Vagina (tissue), 2 donors: ENCODE results near the gene NPHS2. TPM values are rescaled to one million over a fixed set of nuclear protein-coding genes. Genes with fewer than 3 reads are reported as not detected.

Experiments
- DNase-seq, 2 donors: peaks; one replicate each; pipeline ENCODE4 v3.0.0-alpha.2; 2017; ENCODE audit errors: extremely low spot score in 2 of 2
- H3K27ac ChIP-seq: fragments of 200-600 bp; sonication (generic); one replicate; pipeline ENCODE4 v1.5.1; 2019
- H3K27me3 ChIP-seq: fragments of 200-600 bp; sonication (generic); one replicate; pipeline ENCODE4 v1.5.1; 2019
- H3K36me3 ChIP-seq, 2 donors: fragments of 200-600 bp; sonication (generic); one replicate each; pipeline ENCODE4 v1.5.1; 2017 to 2019
- H3K4me1 ChIP-seq: fragments of 200-600 bp; sonication (generic); one replicate; pipeline ENCODE4 v1.5.1; 2019
- H3K4me3 ChIP-seq, 2 donors: fragments of 200-600 bp; sonication (generic); 1 replicate in 1 of 2; 2 replicates in 1 of 2; pipeline ENCODE4 v1.5.1; 2016 to 2019
- H3K9me3 ChIP-seq: fragments of 200-600 bp; sonication (generic); one replicate; pipeline ENCODE4 v1.5.1; 2019
- CTCF ChIP-seq, 3 experiments: fragments of 450-650 bp in 2 of 3; fragments of 200-600 bp in 1 of 3; sonication (generic) in 1 of 3; IDR thresholded peaks; one replicate each; pipeline ENCODE4 v1.5.1; 2017 to 2019; ENCODE audit warnings: antibody characterized with exemption in 3 of 3, mild to moderate bottlenecking in 2 of 3, moderate library complexity in 2 of 3
- POLR2A ChIP-seq, 2 donors: fragments of 450-650 bp; IDR thresholded peaks; one replicate each; pipeline ENCODE4 v1.6.1; 2017; ENCODE audit warnings: antibody characterized with exemption in 2 of 2, mild to moderate bottlenecking in 2 of 2, moderate library complexity in 2 of 2
- POLR2AphosphoS5 ChIP-seq, 2 donors: sonication (generic); formaldehyde crosslinking; IDR thresholded peaks; one replicate each; pipeline ENCODE4 v1.9.0; 2017; ENCODE audit warnings: antibody characterized with exemption in 2 of 2, mild to moderate bottlenecking in 2 of 2, low read depth in 1 of 2; ENCODE audit not compliant: insufficient read depth in 1 of 2
- intact Hi-C: fragments of 100-400 bp; cut with DNase I; formaldehyde crosslinking; loops from one replicate; pipeline ENCODE4 v1.15.1; 2023
- total RNA-seq: library from RNA; depleted of rRNA; stranded (reverse); fragments of >200 nt; gene quantifications from one replicate; pipeline ENCODE4 v1.2.3, GENCODE V29; 2016

Gene NPHS2
- total RNA-seq, 1 donor from 2014 or later, result not detected

- H3K4me1 ChIP-seq, result peaks cover 6% of the 10 kb centered on the region
- H3K4me3 ChIP-seq, result no peak within 1 kb of the TSS
- intact Hi-C loops, result no loop called here
- H3K27me3 ChIP-seq, result no peaks in the 10 kb centered on the region
- H3K36me3 ChIP-seq, result no peaks in the 10 kb centered on the region
- TF ChIP-seq POLR2AphosphoS5 (IDR thresholded peaks at IDR 0.05; ENCODE audit: insufficient read depth in 1 of 2, low read depth in 1 of 2) (no peak), CTCF (IDR thresholded peaks at IDR 0.05) (no peak), POLR2A (IDR thresholded peaks at IDR 0.05) (no peak)
- no peak within 1 kb of the TSS for H3K27ac ChIP-seq
- H3K9me3 ChIP-seq, result no peaks in the 10 kb centered on the region
- no peak for DNase-seq
Measured at GRCh38 chr1:179591592-179592580, 16.1 kb upstream of the NPHS2 start, which contains the start of gene TDRD5. Gene TDRD5, plus strand, starts transcription at chr1:179591832. Its CDS starts 784 bp downstream, at chr1:179592616.

- TF ChIP-seq POLR2A (IDR thresholded peaks at IDR 0.05) (no peak), POLR2AphosphoS5 (IDR thresholded peaks at IDR 0.05; ENCODE audit: insufficient read depth in 1 of 2, low read depth in 1 of 2) (no peak), CTCF (IDR thresholded peaks at IDR 0.05) (no peak)
- Histone ChIP-seq H3K36me3 (no peaks in the 10 kb centered on the region), H3K27me3 (no peaks in the 10 kb centered on the region), H3K4me1 (peaks cover 10% of the 10 kb centered on the region), H3K27ac (no peak overlapping the region), H3K9me3 (no peaks in the 10 kb centered on the region), H3K4me3 (no peak overlapping the region)
- intact Hi-C loops, result no loop called here
- no peak for DNase-seq
Measured at GRCh38 chr1:179591253-179591591, 15.5 kb upstream of the NPHS2 start.

GRCh38 chr1:179590671-179591070 is 14.9 kb upstream of the NPHS2 start:
- TF ChIP-seq POLR2AphosphoS5 (IDR thresholded peaks at IDR 0.05; ENCODE audit: insufficient read depth in 1 of 2, low read depth in 1 of 2), result no peak
- no peak for TF ChIP-seq CTCF (IDR thresholded peaks at IDR 0.05)
- TF ChIP-seq POLR2A (IDR thresholded peaks at IDR 0.05), result no peak
- intact Hi-C loops, result no loop called here
- DNase-seq, result no peak
- Histone ChIP-seq H3K9me3 (no peaks in the 10 kb centered on the region), H3K4me1 (peaks cover 12% of the 10 kb centered on the region), H3K36me3 (no peaks in the 10 kb centered on the region), H3K4me3 (no peak overlapping the region), H3K27me3 (no peaks in the 10 kb centered on the region), H3K27ac (no peak overlapping the region)

- Histone ChIP-seq H3K4me3 (no peak overlapping the region), H3K36me3 (no peaks in the 10 kb centered on the region), H3K9me3 (no peaks in the 10 kb centered on the region), H3K27ac (no peak overlapping the region), H3K4me1 (peaks cover 12% of the 10 kb centered on the region), H3K27me3 (no peaks in the 10 kb centered on the region)
- DNase-seq, result no peak
- intact Hi-C loops, result no loop called here
- TF ChIP-seq POLR2A (IDR thresholded peaks at IDR 0.05) (no peak), POLR2AphosphoS5 (IDR thresholded peaks at IDR 0.05; ENCODE audit: insufficient read depth in 1 of 2, low read depth in 1 of 2) (no peak), CTCF (IDR thresholded peaks at IDR 0.05) (no peak)
Measured at GRCh38 chr1:179589509-179589908, 13.8 kb upstream of the NPHS2 start.
